K562 (cell line): ENCODE results near the gene CDR2L. TPM values are rescaled to one million over a fixed set of nuclear protein-coding genes. Genes with fewer than 3 reads are reported as not detected.

Experiments used
- ATAC-seq: fragments of 200-7000 bp; cut with Tn5 transposase; 3 replicates; pipeline ENCODE4 v1.9.1; 2020; ENCODE audit warnings: moderate library complexity
- BruUV-seq: library from RNA; stranded (reverse); fragments of 400-500 nt; replicated peaks from 2 replicates; lab custom pipeline; 2021; lab: Mats Ljungman, UMichigan
- CTCF ChIA-PET: fragments of 300-600 bp; formaldehyde crosslinking; extraction: SDS; loops from one replicate; lab custom pipeline; 2021; ENCODE audit warnings: low intra/inter-chr PET ratio; lab: Yijun Ruan, JAX
- POLR2A ChIA-PET: fragments of 300-600, 350-650 bp; sonication (Branson Sonifier 250); formaldehyde crosslinking; extraction: SDS; loops from one replicate; lab custom pipeline; 2021; ENCODE audit warnings: antibody characterized with exemption, inconsistent platforms; lab: Yijun Ruan, JAX
- DNase-seq, 4 experiments: peaks; one replicate each; pipeline versions ENCODE4 v3.0.0 to v3.0.0-alpha.2; 2011 to 2018; ENCODE audit warnings: low spot score in 3 of 4, mixed read lengths in 3 of 4; ENCODE audit errors: extremely low read depth in 1 of 4
- FAIRE-seq: peaks from 2 replicates; lab custom pipeline; 2011; peaks lifted over from hg19 to GRCh38; lab: Jason Lieb, UNC
- H2AFZ ChIP-seq: 2 replicates; pipeline ENCODE4 v1.6.0; 2011; ENCODE audit warnings: low read depth, low read length, control low read depth, inconsistent platforms
- H3K27ac ChIP-seq: fragments of 200-600 bp; 3 replicates; pipeline ENCODE4 v1.8.0; 2011; ENCODE audit warnings: low read depth, mild to moderate bottlenecking, control low read depth, inconsistent platforms, low read length, moderate library complexity, mixed read lengths; ENCODE audit errors: extremely low read depth
- H3K27me3 ChIP-seq, 2 experiments: fragments of 300-600 bp in 1 of 2; 2 replicates in 1 of 2; 3 replicates in 1 of 2; pipeline versions ENCODE4 v1.6.0 to v1.8.0; 2011; ENCODE audit warnings: inconsistent platforms in 2 of 2, low read length in 2 of 2, mild to moderate bottlenecking in 1 of 2, mixed read lengths in 1 of 2, moderate library complexity in 1 of 2; ENCODE audit not compliant: control insufficient read depth in 2 of 2, insufficient read depth in 2 of 2
- H3K36me3 ChIP-seq: fragments of 300-600 bp; 3 replicates; pipeline ENCODE4 v1.8.0; 2011; ENCODE audit warnings: mild to moderate bottlenecking, low read length, inconsistent platforms; ENCODE audit not compliant: control insufficient read depth, insufficient read depth
- H3K4me1 ChIP-seq, 2 experiments: fragments of 200-600 bp in 1 of 2; replicated peaks in 1 of 2; 2 replicates in 1 of 2; 3 replicates in 1 of 2; pipeline versions ENCODE4 v1.5.1 to v1.8.0; 2011; ENCODE audit warnings: inconsistent platforms in 2 of 2, low read length in 2 of 2, mild to moderate bottlenecking in 1 of 2, mixed read lengths in 1 of 2, moderate library complexity in 1 of 2; ENCODE audit not compliant: control insufficient read depth in 2 of 2, insufficient read depth in 2 of 2
- H3K4me2 ChIP-seq: 2 replicates; pipeline ENCODE4 v1.6.1; 2011; ENCODE audit warnings: low read length, control low read depth, inconsistent platforms, mixed read lengths; ENCODE audit not compliant: insufficient read depth
- H3K4me3 ChIP-seq: fragments of 200-600 bp; sonication (generic), shearing (Covaris generic); 2 replicates; pipeline ENCODE4 v1.5.1; 2016; ENCODE audit warnings: control low read depth, inconsistent platforms
- H3K79me2 ChIP-seq: fragments of 200-600 bp; 3 replicates; pipeline ENCODE4 v1.8.0; 2011; ENCODE audit warnings: low read length, inconsistent platforms; ENCODE audit not compliant: control insufficient read depth, insufficient read depth
- H3K9ac ChIP-seq, 2 experiments: 2 replicates each; pipeline versions ENCODE4 v1.6.0 to v1.6.1; 2011; ENCODE audit warnings: low read depth in 2 of 2, low read length in 2 of 2, control low read depth in 1 of 2, inconsistent platforms in 1 of 2, mild to moderate bottlenecking in 1 of 2, mixed read lengths in 1 of 2; ENCODE audit not compliant: insufficient read depth in 1 of 2
- H3K9me1 ChIP-seq: one replicate; pipeline ENCODE4 v1.6.0; 2011; ENCODE audit warnings: inconsistent platforms, mild to moderate bottlenecking, low read length, moderate library complexity; ENCODE audit not compliant: control insufficient read depth, insufficient read depth
- H3K9me3 ChIP-seq: replicated peaks from 2 replicates; pipeline ENCODE4 v1.5.1; 2011; ENCODE audit warnings: low read depth, low read length, inconsistent platforms; ENCODE audit not compliant: control insufficient read depth, insufficient read depth
- H4K20me1 ChIP-seq: replicated peaks from 2 replicates; pipeline ENCODE4 v1.6.1; 2011; ENCODE audit warnings: low read length, inconsistent platforms, mixed read lengths; ENCODE audit not compliant: control insufficient read depth, insufficient read depth
- C11orf30 ChIP-seq: fragments of 450-650 bp; IDR thresholded peaks from 2 replicates; pipeline ENCODE4 v1.6.1; 2016; ENCODE audit warnings: low read depth, mild to moderate bottlenecking
- CREB1 ChIP-seq, 2 experiments: sonication (generic) in 1 of 2; formaldehyde crosslinking in 1 of 2; IDR thresholded peaks; 2 replicates each; pipeline versions ENCODE4 v1.6.1 to v1.8.0; 2012 to 2022; ENCODE audit warnings: inconsistent platforms in 1 of 2, mild to moderate bottlenecking in 1 of 2, missing genetic modification reagents in 1 of 2, moderate library complexity in 1 of 2
- CREM ChIP-seq: IDR thresholded peaks from 2 replicates; pipeline ENCODE4 v1.6.1; 2014; ENCODE audit warnings: antibody characterized with exemption, low read depth
- DACH1 ChIP-seq: fragments of 450-650 bp; IDR thresholded peaks from 2 replicates; pipeline ENCODE4 v1.6.1; 2018; ENCODE audit not compliant: partially characterized antibody
- HDAC1 ChIP-seq, 2 experiments: fragments of 450-650 bp; IDR thresholded peaks; 2 replicates each; pipeline ENCODE4 v1.6.1; 2016 to 2017; ENCODE audit warnings: inconsistent platforms in 1 of 2, mild to moderate bottlenecking in 1 of 2, moderate library complexity in 1 of 2
- MCM3 ChIP-seq: fragments of 450-650 bp; IDR thresholded peaks from 2 replicates; pipeline ENCODE4 v1.6.1; 2016
- MEIS2 ChIP-seq: fragments of 450-650 bp; IDR thresholded peaks from 2 replicates; pipeline ENCODE4 v1.6.1; 2014; ENCODE audit warnings: mild to moderate bottlenecking; ENCODE audit not compliant: partially characterized antibody
- NFATC3 ChIP-seq: fragments of 450-650 bp; IDR thresholded peaks from 2 replicates; pipeline ENCODE4 v1.6.1; 2017; ENCODE audit warnings: mild to moderate bottlenecking
- PKNOX1 ChIP-seq: fragments of 450-650 bp; IDR thresholded peaks from 2 replicates; pipeline ENCODE4 v1.6.1; 2016
- RCOR1 ChIP-seq, 2 experiments: IDR thresholded peaks; 2 replicates each; pipeline ENCODE4 v1.6.1; 2012; ENCODE audit warnings: low read depth in 2 of 2, low read length in 2 of 2, borderline replicate concordance in 1 of 2, improper control_type of control experiment in 1 of 2
- TBP ChIP-seq: optimal IDR thresholded peaks from 2 replicates; pipeline ENCODE3; 2011; ENCODE audit warnings: low read depth, low read length, improper control_type of control experiment
- TFAP4 ChIP-seq: sonication (generic); formaldehyde crosslinking; IDR thresholded peaks from 2 replicates; pipeline ENCODE4 v1.8.0; 2022; ENCODE audit warnings: missing genetic modification reagents, mild to moderate bottlenecking, moderate library complexity, borderline replicate concordance
- ZNF316 ChIP-seq: fragments of 450-650 bp; IDR thresholded peaks from 2 replicates; pipeline ENCODE4 v1.6.1; 2016
- WGBS: fragments of 100-300 bp; shearing (Covaris generic); methylation state at CpG from one replicate; pipeline ENCODE4 v1.1.6; 2016; ENCODE audit warnings: low coverage, mixed read lengths; ENCODE audit not compliant: insufficient coverage; ENCODE audit errors: missing lambda C conversion rate; 5-methylcytosine and 5-hydroxymethylcytosine counted together
- in situ Hi-C: fragments of 300-500 bp; cut with MboI; formaldehyde crosslinking; loops from 4 replicates; pipeline ENCODE4 v1.15.0; 2018; ENCODE audit warnings: inconsistent platforms, mixed read lengths
- intact Hi-C: fragments of 100-400 bp; cut with micrococcal nuclease; formaldehyde crosslinking; loops from 2 replicates; pipeline ENCODE4 v1.14.2; 2022
- polyA plus RNA-seq, 8 experiments: library from polyadenylated mRNA; depleted of rRNA in 4 of 8; stranded (reverse) in 5 of 8; unstranded in 3 of 8; fragments of >200 nt; fragmentation: Nextera tagmentation in 2 of 8; fragmentation: Illumina TruSeq in 1 of 8; extraction: Ambion mirVana in 2 of 8; extraction: Trizol in 1 of 8; gene quantifications; 2 replicates each; pipeline versions ENCODE4 v1.2.1 to v1.2.3, GENCODE V29; 2011 to 2014; ENCODE audit warnings: inconsistent platforms in 1 of 8, missing spikeins in 1 of 8
- total RNA-seq, 7 experiments: library from RNA; depleted of rRNA in 6 of 7; stranded (reverse); fragments of >200 nt in 6 of 7; fragmentation: Illumina TruSeq in 2 of 7; extraction: Trizol in 2 of 7; gene quantifications; 2 replicates each; pipeline versions ENCODE4 v1.2.1 to v1.2.3, GENCODE V29; 2011 to 2021; ENCODE audit warnings: low replicate concordance in 1 of 7
- TF ChIP-seq, protein P1 (sequence below), 2 experiments: IDR thresholded peaks in 1 of 2; conservative IDR thresholded peaks in 1 of 2; 2 replicates each; pipeline ENCODE4 v1.6.1; 2016; ENCODE audit warnings: low read depth in 2 of 2, mild to moderate bottlenecking in 1 of 2, missing compliant biosample characterization in 1 of 2, missing genetic modification characterization in 1 of 2, moderate library complexity in 1 of 2

The CDR2L gene
- total and polyA plus RNA-seq, 9 of the 15 experiments (the other 6 are each of a cell fraction or from before 2014, with no cell fraction given) = 2.7 to 16.0 (median 7.3) TPM

DNA sequence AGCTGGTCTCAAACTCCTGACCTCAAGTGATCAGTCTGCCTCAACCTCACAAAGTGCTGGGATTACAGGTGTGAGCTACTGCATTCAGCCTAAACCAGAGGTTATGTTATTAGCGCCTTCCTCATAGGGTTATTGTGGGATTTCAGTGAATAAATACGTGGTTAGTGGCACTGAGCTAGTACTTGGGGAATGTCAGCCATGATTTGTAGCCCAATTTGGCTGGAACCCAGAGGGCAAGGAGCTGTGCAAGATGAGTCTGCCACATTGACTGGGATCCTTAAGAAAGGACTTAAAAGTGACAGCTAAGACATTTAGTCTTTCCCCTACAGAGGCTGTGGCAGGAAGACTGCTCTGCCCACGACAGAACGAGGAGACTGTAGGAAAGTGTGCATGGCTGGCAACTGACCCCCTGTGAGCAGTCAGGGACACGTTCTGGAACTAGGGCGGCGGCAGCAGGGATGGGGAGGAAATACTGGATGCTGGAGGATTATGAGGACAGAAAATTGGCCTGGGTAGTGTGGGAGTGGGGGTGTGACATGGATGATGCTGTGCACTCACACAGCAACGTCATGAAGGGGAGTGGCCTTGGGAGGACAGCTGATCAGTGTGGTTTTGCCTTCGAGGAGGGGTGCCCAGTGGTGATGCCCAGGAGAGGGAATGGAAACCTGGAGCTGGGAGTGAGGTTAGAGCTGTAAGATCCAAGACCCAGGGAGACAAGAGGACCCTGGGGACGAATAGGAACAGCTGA, 44.7 kb downstream of the CDR2L start:
- no peaks in the 10 kb centered on the region for H4K20me1 ChIP-seq
- ATAC-seq = no peak
- intact Hi-C loops = loop anchor here (10.0 kb wide), 1 partner anchor 157 kb away; the partner anchor contains the start of gene FDXR
- TF ChIP-seq DACH1 = peak; percentile 83
- peak; percentile 95 for TF ChIP-seq TFAP4 (CRISPR knock-in tag)
- TF ChIP-seq MCM3 = no peak
- TF ChIP-seq NFATC3 = no peak
- peak in 1 of 2 experiments; percentile 46; a peak in 1 of 4 replicates for TF ChIP-seq RCOR1 (IDR thresholded peaks at IDR 0.05; ENCODE audit: borderline replicate concordance in 1 of 2, low read depth in 2 of 2, low read length in 2 of 2)
- TF ChIP-seq MEIS2 = peak; percentile 30
- peak; percentile 15; the same call in 1 of the 2 replicates for TF ChIP-seq PKNOX1
- peak; percentile 68 for TF ChIP-seq CREB1 (IDR thresholded peaks at IDR 0.05)
- peak; percentile 42; the same call in 1 of the 2 replicates for TF ChIP-seq CREB1 (CRISPR knock-in tag; IDR thresholded peaks at IDR 0.05)
- TF ChIP-seq, protein P1, sequence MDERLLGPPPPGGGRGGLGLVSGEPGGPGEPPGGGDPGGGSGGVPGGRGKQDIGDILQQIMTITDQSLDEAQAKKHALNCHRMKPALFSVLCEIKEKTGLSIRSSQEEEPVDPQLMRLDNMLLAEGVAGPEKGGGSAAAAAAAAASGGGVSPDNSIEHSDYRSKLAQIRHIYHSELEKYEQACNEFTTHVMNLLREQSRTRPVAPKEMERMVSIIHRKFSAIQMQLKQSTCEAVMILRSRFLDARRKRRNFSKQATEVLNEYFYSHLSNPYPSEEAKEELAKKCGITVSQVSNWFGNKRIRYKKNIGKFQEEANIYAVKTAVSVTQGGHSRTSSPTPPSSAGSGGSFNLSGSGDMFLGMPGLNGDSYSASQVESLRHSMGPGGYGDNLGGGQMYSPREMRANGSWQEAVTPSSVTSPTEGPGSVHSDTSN (CRISPR knock-in tag; IDR thresholded peaks at IDR 0.05; ENCODE audit: low read depth) = no peak
- TF ChIP-seq, protein P1 (tag; conservative IDR thresholded peaks at IDR 0.05; ENCODE audit: low read depth) = peak; percentile 70
- 0 out of 4 replicates have a peak, but pooled peaks of 1 of the 2 experiments have one; percentile 22 for TF ChIP-seq HDAC1 (IDR thresholded peaks at IDR 0.05)
- TF ChIP-seq ZNF316 = 0 out of 2 replicates have a peak, but pooled peaks have one; percentile 13
- peak; percentile 8 for TF ChIP-seq TBP
- 0 out of 2 replicates have a peak, but pooled peaks have one; percentile 11 for TF ChIP-seq C11orf30
- peak; percentile 89 for TF ChIP-seq CREM

More for the DNA sequence above, 44.7 kb downstream of the CDR2L start:
- Histone ChIP-seq H3K4me2 (peak overlapping the region; percentile 98), H2AFZ (peak overlapping the region; percentile 74), H3K9ac (peak overlapping the region in 1 of 2 experiments; percentile 1; a peak in 1 of 4 replicates), H3K9me3 (peaks cover 12% of the 10 kb centered on the region), H3K4me1 (peaks cover 31 to 33% of the 10 kb centered on the region in 2 experiments), H3K27me3 (no peaks in the 10 kb centered on the region), H3K4me3 (peak overlapping the region; percentile 4; the same call in 1 of the 2 replicates), H3K27ac (no peak overlapping the region), H3K79me2 (no peaks in the 10 kb centered on the region), H3K9me1 (no peaks in the 10 kb centered on the region), H3K36me3 (no peaks in the 10 kb centered on the region)
- FAIRE-seq (no peak), DNase-seq (peak; percentile 59 to 65 (median 63))
- ChIA-PET CTCF (interaction anchor here (0.7 kb wide), 1 partner anchor 239 kb away, joined by 3 read pairs; no protein-coding TSS in a partner anchor), POLR2A (interaction anchor here (0.5 to 1.4 kb wide), 5 partner anchors 17 to 96 kb away, joined by 3 to 4 read pairs (median 3); partner anchors contain the start of genes CDR2L and MRPL58)
- BruUV-seq = no TSS peak
- in situ Hi-C loops = no loop called here
- WGBS = 25% methylated on average over 10 of the region's 10 CpGs
